ENCODE data around the gene NECAB2. TPM values are rescaled to one million over a fixed set of nuclear protein-coding genes. Genes with fewer than 3 reads are reported as not detected.

Gene NECAB2
- total and polyA plus RNA-seq, 2 of the 8 experiments (the other 6 are each of a cell fraction or from before 2014, with no cell fraction given) = 3.6 to 4.2 TPM

DNA sequence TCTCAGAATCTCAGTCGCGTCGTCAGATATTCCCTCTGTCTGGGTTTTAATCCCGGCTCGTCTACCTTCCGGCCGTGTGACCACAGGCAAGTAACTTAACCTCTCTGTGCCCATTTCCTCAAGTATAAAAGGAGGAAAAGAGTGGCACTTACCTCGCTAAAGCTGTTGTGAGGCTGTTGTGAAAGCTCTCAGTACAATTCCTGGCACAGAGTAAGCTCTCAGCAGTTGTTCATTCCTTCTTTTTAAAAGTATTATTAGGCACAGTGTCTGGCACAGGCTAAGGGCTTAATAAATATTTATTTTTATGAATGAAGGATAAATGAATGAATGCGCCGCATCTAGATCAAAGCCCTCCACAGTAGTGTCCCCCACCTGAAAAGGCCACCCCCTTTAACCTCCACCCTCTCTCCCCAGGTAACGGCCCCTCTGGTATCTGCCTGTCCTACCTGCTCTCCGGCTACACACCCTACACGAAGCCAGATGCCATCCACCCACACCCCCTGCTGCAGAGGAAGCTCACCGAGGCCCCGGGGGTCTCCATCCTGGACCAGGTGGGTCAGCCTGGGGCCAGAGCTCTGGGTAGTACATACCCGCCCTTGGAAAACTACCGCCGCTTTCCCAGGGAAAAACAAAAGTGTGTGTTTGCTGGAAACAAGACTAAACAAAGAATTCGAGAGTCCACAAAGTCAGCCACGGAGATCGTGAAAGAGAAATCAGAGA lies 9.0 kb upstream of the NECAB2 start:
- no peak overlapping the region for H2BK20ac ChIP-seq (ENCODE audit: low read length)
- TF ChIP-seq BRCA1 (IDR thresholded peaks at IDR 0.05; ENCODE audit: low read depth, low read length) = no peak
- TF ChIP-seq NANOG (IDR thresholded peaks at IDR 0.05; ENCODE audit: insufficient read depth, low read depth, low read length, poor library complexity, severe bottlenecking) = no peak
- TF ChIP-seq TEAD4 (IDR thresholded peaks at IDR 0.05; ENCODE audit: low read depth, low read length) = no peak
- no peak for TF ChIP-seq ASH2L (IDR thresholded peaks at IDR 0.05; ENCODE audit: low read length)
- TF ChIP-seq FOSL1 (IDR thresholded peaks at IDR 0.05; ENCODE audit: insufficient read depth, low read depth, low read length) = no peak
- no peak for TF ChIP-seq POLR2AphosphoS5 (IDR thresholded peaks at IDR 0.05; ENCODE audit: low read depth, low read length)
- TF ChIP-seq KDM5A (IDR thresholded peaks at IDR 0.05; ENCODE audit: low read length) = no peak
- TF ChIP-seq RBBP5 (IDR thresholded peaks at IDR 0.05; ENCODE audit: borderline replicate concordance, low read depth, low read length) = no peak
- TF ChIP-seq EP300 (IDR thresholded peaks at IDR 0.05; ENCODE audit: borderline replicate concordance in 1 of 2, low read depth in 2 of 2, low read length in 2 of 2) = no peak
- TF ChIP-seq RXRA (IDR thresholded peaks at IDR 0.05; ENCODE audit: insufficient read depth, low read depth, low read length) = no peak

More for the DNA sequence above, 9.0 kb upstream of the NECAB2 start:
- Histone ChIP-seq H3K27me3 (replicated peaks in 1 of 4; ENCODE audit: control insufficient read depth in 3 of 4, extremely low read depth in 1 of 4, insufficient read depth in 3 of 4, low read length in 3 of 4) (no peaks in the 10 kb centered on the region), H3K4me3 (ENCODE audit: extremely low read depth in 1 of 4, insufficient read depth in 2 of 4, low read depth in 3 of 4, low read length in 4 of 4) (no peak overlapping the region), H2BK12ac (ENCODE audit: low read depth, low read length) (no peak overlapping the region), H3K4me2 (ENCODE audit: insufficient read depth in 1 of 2, low read depth in 2 of 2, low read length in 2 of 2) (no peak overlapping the region), H3K79me2 (ENCODE audit: control insufficient read depth in 1 of 2, insufficient read depth in 2 of 2, low read length in 2 of 2) (no peaks in the 10 kb centered on the region), H2BK15ac (ENCODE audit: low read length) (no peak overlapping the region), H3K56ac (replicated peaks; ENCODE audit: insufficient read length, low read depth, low read length) (no peak overlapping the region), H3K4me1 (replicated peaks in 1 of 4; ENCODE audit: control insufficient read depth in 3 of 4, insufficient read depth in 4 of 4, low read length in 3 of 4) (peaks cover 0 to 2% (median under 1%) of the 10 kb centered on the region in 4 experiments; a peak in 3 of 7 replicates), H3K14ac (ENCODE audit: insufficient read length) (no peak overlapping the region), H3K36me3 (ENCODE audit: control insufficient read depth in 2 of 4, insufficient read depth in 4 of 4, low read length in 3 of 4) (no peaks in the 10 kb centered on the region), H2BK120ac (replicated peaks; ENCODE audit: low read depth, low read length) (no peak overlapping the region), H2BK5ac (ENCODE audit: low read depth, low read length) (no peak overlapping the region), H4K91ac (replicated peaks; ENCODE audit: insufficient read length, low read length) (no peak overlapping the region), H2AFZ (ENCODE audit: low read length) (no peak overlapping the region), H2AK5ac (ENCODE audit: low read depth, low read length) (no peak overlapping the region), H3K23ac (ENCODE audit: insufficient read length) (no peak overlapping the region), H4K8ac (ENCODE audit: extremely low read depth, insufficient read depth, low read length) (no peak overlapping the region), H3K23me2 (ENCODE audit: low read depth, low read length) (no peaks in the 10 kb centered on the region), H3K9ac (replicated peaks in 1 of 4; ENCODE audit: extremely low read depth in 1 of 4, low read depth in 3 of 4, low read length in 3 of 4) (no peak overlapping the region), H4K5ac (ENCODE audit: insufficient read length, low read depth, low read length) (no peak overlapping the region), H3K27ac (ENCODE audit: low read depth, low read length) (no peak overlapping the region), H4K20me1 (replicated peaks in 1 of 2; ENCODE audit: control insufficient read depth in 1 of 2, insufficient read depth in 2 of 2, low read length in 2 of 2) (no peaks in the 10 kb centered on the region), H3K4ac (replicated peaks; ENCODE audit: insufficient read length, low read depth, low read length) (no peak overlapping the region), H3K18ac (ENCODE audit: extremely low read depth, low read length) (no peak overlapping the region), H3K9me3 (ENCODE audit: insufficient read depth in 2 of 2, low read depth in 1 of 2, low read length in 1 of 2) (no peaks in the 10 kb centered on the region), H3K79me1 (ENCODE audit: low read depth, low read length) (no peaks in the 10 kb centered on the region)
- CTCF ChIA-PET (ENCODE audit: partially characterized antibody) = interaction anchor here (1.0 to 16.0 kb wide), 5 partner anchors 11 to 102 kb away, joined by 3 to 366 read pairs (median 8); partner anchors contain the start of gene SLC38A8
- no peak for FAIRE-seq
- 87% methylated on average over 19 of the region's 21 CpGs; no CpG with 5 or more reads in 1 of the 2 experiments for WGBS, 2 experiments (ENCODE audit: extremely low coverage in 1 of 2, insufficient coverage in 1 of 2, insufficient read length in 1 of 2, insufficient replicate concordance in 2 of 2, low coverage in 1 of 2, low lambda C conversion rate in 2 of 2, missing lambda C conversion rate in 1 of 2)
- DNase-seq (ENCODE audit: low read depth in 1 of 2, low spot score in 2 of 2) = no peak
- POLR2A ChIA-PET (ENCODE audit: partially characterized antibody) = no interaction called here
